ENCODE results near the gene NABP2.
"Not testable (repeated sequence)": the region's sequence is repeated elsewhere in the genome, so short reads cannot be mapped to it uniquely, and the experiment has no call there.

Gene NABP2

GRCh38 chr12:56224102-56224701 is at the start of gene NABP2:
Gene NABP2 (plus strand): TSS chr12:56224342. CDS start chr12:56224857, 515 bp downstream.
- Histone ChIP-seq H3K27me3 (ENCODE audit: low read depth) (no peaks in the 10 kb centered on the region), H3K36me3 (replicated peaks) (peaks cover 14% of the 10 kb centered on the region), H3K9me3 (no peaks in the 10 kb centered on the region), H3K4me3 (peak within 1 kb of the TSS; percentile 57), H3K4me1 (peaks cover 21% of the 10 kb centered on the region)
- peak; percentile 96 to 98 for DNase-seq (ENCODE audit: low spot score in 2 of 2)
- in situ Hi-C loops (cut with MboI; ENCODE audit: low sequenced_read_pairs), result no loop called here

GRCh38 chr12:56178347-56178746 is 45.8 kb upstream of the NABP2 start:
- in situ Hi-C loops (cut with MboI; ENCODE audit: low sequenced_read_pairs), result no loop called here
- Histone ChIP-seq H3K36me3 (replicated peaks) (peaks cover 89% of the 10 kb centered on the region), H3K27me3 (ENCODE audit: low read depth) (no peaks in the 10 kb centered on the region), H3K9me3 (no peaks in the 10 kb centered on the region), H3K4me1 (no peaks in the 10 kb centered on the region), H3K4me3 (no peak overlapping the region)
- no peak for DNase-seq (ENCODE audit: low spot score in 2 of 2)

GRCh38 chr12:56186957-56187356 is 37.2 kb upstream of the NABP2 start:
- DNase-seq (ENCODE audit: low spot score in 2 of 2), result no peak
- Histone ChIP-seq H3K36me3 (replicated peaks) (peaks cover 47% of the 10 kb centered on the region), H3K4me3 (no peak overlapping the region), H3K27me3 (ENCODE audit: low read depth) (no peaks in the 10 kb centered on the region), H3K4me1 (peaks cover 8% of the 10 kb centered on the region; the same call in 1 of the 2 replicates), H3K9me3 (no peaks in the 10 kb centered on the region)
- in situ Hi-C loops (cut with MboI; ENCODE audit: low sequenced_read_pairs), result loop anchor here (5.0 kb wide), 1 partner anchor 70 kb away; the partner anchor contains the start of genes RPL41 and ZC3H10

- in situ Hi-C loops (cut with MboI; ENCODE audit: low sequenced_read_pairs), result loop anchor here (5.0 kb wide), 1 partner anchor 71 kb away; the partner anchor contains the start of genes RPL41 and ZC3H10
These were observed 35.9 kb upstream of the NABP2 start for GRCh38 chr12:56188131-56188777.

GRCh38 chr12:56188778-56189098 is 35.4 kb upstream of the NABP2 start:
- H3K36me3 ChIP-seq (replicated peaks), result peaks cover 30% of the 10 kb centered on the region
- DNase-seq (ENCODE audit: low spot score in 2 of 2), result no peak
- H3K4me1 ChIP-seq, result peaks cover 11% of the 10 kb centered on the region
- H3K27me3 ChIP-seq (ENCODE audit: low read depth), result no peaks in the 10 kb centered on the region
- peak overlapping the region; percentile 59 for H3K4me3 ChIP-seq
- in situ Hi-C loops (cut with MboI; ENCODE audit: low sequenced_read_pairs), result loop anchor here (5.0 kb wide), 1 partner anchor 71 kb away; the partner anchor contains the start of genes RPL41 and ZC3H10
- H3K9me3 ChIP-seq, result no peaks in the 10 kb centered on the region

More at GRCh38 chr12:56188131-56188777, 35.9 kb upstream of the NABP2 start:
- peak in 1 of 2 experiments; percentile 20 for DNase-seq (ENCODE audit: low spot score in 2 of 2)
- Histone ChIP-seq H3K4me1 (peaks cover 11% of the 10 kb centered on the region), H3K4me3 (peak overlapping the region; percentile 59), H3K9me3 (no peaks in the 10 kb centered on the region), H3K27me3 (ENCODE audit: low read depth) (no peaks in the 10 kb centered on the region), H3K36me3 (replicated peaks) (peaks cover 34% of the 10 kb centered on the region)

GRCh38 chr12:56189099-56189917 is 34.8 kb upstream of the NABP2 start, which contains the start of gene SMARCC2:
Gene SMARCC2 (minus strand): TSS chr12:56189483. CDS start chr12:56189461, 22 bp downstream.
- Histone ChIP-seq H3K4me1 (peaks cover 11% of the 10 kb centered on the region), H3K4me3 (peak within 1 kb of the TSS; percentile 59), H3K27me3 (ENCODE audit: low read depth) (no peaks in the 10 kb centered on the region), H3K36me3 (replicated peaks) (peaks cover 24% of the 10 kb centered on the region), H3K9me3 (no peaks in the 10 kb centered on the region)
- in situ Hi-C loops (cut with MboI; ENCODE audit: low sequenced_read_pairs), result loop anchor here (5.0 kb wide), 1 partner anchor 72 kb away; the partner anchor contains the start of genes RPL41 and ZC3H10
- DNase-seq (ENCODE audit: low spot score in 2 of 2), result peak; percentile 85 to 94

- peak; percentile 74 to 92 for DNase-seq (ENCODE audit: low spot score in 2 of 2)
- Histone ChIP-seq H3K36me3 (replicated peaks) (peaks cover 16% of the 10 kb centered on the region), H3K9me3 (no peaks in the 10 kb centered on the region), H3K4me3 (peak overlapping the region; percentile 59), H3K27me3 (ENCODE audit: low read depth) (no peaks in the 10 kb centered on the region), H3K4me1 (peaks cover 11% of the 10 kb centered on the region)
- in situ Hi-C loops (cut with MboI; ENCODE audit: low sequenced_read_pairs), result loop anchor here (5.0 kb wide), 1 partner anchor 73 kb away; the partner anchor contains the start of genes RPL41 and ZC3H10
These were observed 34.0 kb upstream of the NABP2 start for GRCh38 chr12:56189918-56190694.

- Histone ChIP-seq H3K36me3 (replicated peaks) (peaks cover 12% of the 10 kb centered on the region), H3K9me3 (no peaks in the 10 kb centered on the region), H3K4me1 (peaks cover 11% of the 10 kb centered on the region), H3K4me3 (peak overlapping the region; percentile 59), H3K27me3 (ENCODE audit: low read depth) (no peaks in the 10 kb centered on the region)
- in situ Hi-C loops (cut with MboI; ENCODE audit: low sequenced_read_pairs), result no loop called here
- DNase-seq (ENCODE audit: low spot score in 2 of 2), result no peak
These were observed 33.4 kb upstream of the NABP2 start for GRCh38 chr12:56190695-56191155.

GRCh38 chr12:56192582-56192981 is 31.6 kb upstream of the NABP2 start:
- H3K36me3 ChIP-seq (replicated peaks), result no peaks in the 10 kb centered on the region; the same call in 1 of the 2 replicates
- DNase-seq (ENCODE audit: low spot score in 2 of 2), result no peak
- no peaks in the 10 kb centered on the region for H3K27me3 ChIP-seq (ENCODE audit: low read depth)
- in situ Hi-C loops (cut with MboI; ENCODE audit: low sequenced_read_pairs), result no loop called here
- no peaks in the 10 kb centered on the region for H3K9me3 ChIP-seq
- H3K4me3 ChIP-seq, result no peak overlapping the region
- H3K4me1 ChIP-seq, result peaks cover 11% of the 10 kb centered on the region

GRCh38 chr12:56193025-56193578 is 31.0 kb upstream of the NABP2 start:
- H3K36me3 ChIP-seq (replicated peaks), result no peaks in the 10 kb centered on the region; the same call in 1 of the 2 replicates
- peaks cover 7% of the 10 kb centered on the region for H3K4me1 ChIP-seq
- H3K27me3 ChIP-seq (ENCODE audit: low read depth), result no peaks in the 10 kb centered on the region
- H3K4me3 ChIP-seq, result no peak overlapping the region
- peak; percentile 72 to 88 for DNase-seq (ENCODE audit: low spot score in 2 of 2)
- no peaks in the 10 kb centered on the region for H3K9me3 ChIP-seq
- in situ Hi-C loops (cut with MboI; ENCODE audit: low sequenced_read_pairs), result no loop called here

- in situ Hi-C loops (cut with MboI; ENCODE audit: low sequenced_read_pairs), result not testable (repeated sequence)
These were observed 27.2 kb upstream of the NABP2 start for GRCh38 chr12:56196818-56197550.

GRCh38 chr12:56197921-56198635 is 26.1 kb upstream of the NABP2 start:
- H3K4me1 ChIP-seq, result peaks cover 5% of the 10 kb centered on the region
- no peak overlapping the region for H3K4me3 ChIP-seq
- H3K27me3 ChIP-seq (ENCODE audit: low read depth), result no peaks in the 10 kb centered on the region
- in situ Hi-C loops (cut with MboI; ENCODE audit: low sequenced_read_pairs), result no loop called here
- peaks cover 3% of the 10 kb centered on the region; the same call in 1 of the 2 replicates for H3K36me3 ChIP-seq (replicated peaks)
- no peak for DNase-seq (ENCODE audit: low spot score in 2 of 2)
- H3K9me3 ChIP-seq, result no peaks in the 10 kb centered on the region

More at GRCh38 chr12:56196818-56197550, 27.2 kb upstream of the NABP2 start:
- H3K4me3 ChIP-seq; H3K36me3 ChIP-seq (replicated peaks); H3K27me3 ChIP-seq (ENCODE audit: low read depth); DNase-seq (ENCODE audit: low spot score in 2 of 2); H3K9me3 ChIP-seq; H3K4me1 ChIP-seq: not testable (repeated sequence)

All from HAP-1 (cell line).